GM18517 (cell line): ENCODE measurements around the gene UVRAG.
A peak's percentile ranks its signal among the peaks of the same experiment; 100 is the strongest.

ENCODE experiments used
- ATAC-seq: cut with Tn5 transposase; IDR thresholded peaks from one replicate; pipeline ENCODE4 v1.9.1; 2021; ENCODE audit warnings: mild to moderate bottlenecking, moderate library complexity; ENCODE audit not compliant: unreplicated experiment

Gene UVRAG

DNA sequence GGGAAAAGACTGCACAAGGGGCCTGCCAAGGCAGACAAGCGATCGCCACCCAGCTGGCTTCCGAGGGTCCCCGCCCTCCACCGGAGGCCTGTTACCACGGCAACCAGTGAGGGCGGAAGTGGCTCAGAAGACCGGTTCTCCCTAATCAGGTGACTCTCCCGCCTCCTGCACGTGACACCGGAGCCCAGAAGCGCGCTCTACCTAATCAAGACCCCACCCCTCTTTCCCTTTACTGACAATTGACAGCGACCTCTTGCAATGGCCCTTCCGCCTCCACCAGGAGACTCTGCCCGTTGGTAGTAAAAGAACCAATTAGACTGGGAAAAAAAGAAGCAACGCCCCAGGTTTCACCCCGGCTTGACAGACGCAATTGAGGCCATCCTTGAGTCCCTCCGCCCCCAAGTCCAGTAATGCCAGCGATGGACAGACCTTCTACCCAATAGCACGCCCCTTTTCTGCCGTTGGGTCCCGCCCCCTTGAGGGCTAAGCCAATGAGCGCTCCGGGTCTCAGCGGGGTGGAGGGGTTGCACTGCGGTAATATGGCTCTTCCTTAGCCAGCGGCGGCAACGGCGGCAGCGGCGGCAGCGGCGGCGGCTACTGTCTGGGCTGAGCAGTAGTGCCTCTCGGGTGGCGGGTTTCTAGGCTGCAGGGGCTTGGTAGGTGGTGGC is at the start of gene UVRAG:
TSS of gene UVRAG (plus strand) at position 534 of the 668 bp plus-strand sequence. CDS start 198 bp downstream, outside the sequence.
- peak; percentile 82 for ATAC-seq

DNA sequence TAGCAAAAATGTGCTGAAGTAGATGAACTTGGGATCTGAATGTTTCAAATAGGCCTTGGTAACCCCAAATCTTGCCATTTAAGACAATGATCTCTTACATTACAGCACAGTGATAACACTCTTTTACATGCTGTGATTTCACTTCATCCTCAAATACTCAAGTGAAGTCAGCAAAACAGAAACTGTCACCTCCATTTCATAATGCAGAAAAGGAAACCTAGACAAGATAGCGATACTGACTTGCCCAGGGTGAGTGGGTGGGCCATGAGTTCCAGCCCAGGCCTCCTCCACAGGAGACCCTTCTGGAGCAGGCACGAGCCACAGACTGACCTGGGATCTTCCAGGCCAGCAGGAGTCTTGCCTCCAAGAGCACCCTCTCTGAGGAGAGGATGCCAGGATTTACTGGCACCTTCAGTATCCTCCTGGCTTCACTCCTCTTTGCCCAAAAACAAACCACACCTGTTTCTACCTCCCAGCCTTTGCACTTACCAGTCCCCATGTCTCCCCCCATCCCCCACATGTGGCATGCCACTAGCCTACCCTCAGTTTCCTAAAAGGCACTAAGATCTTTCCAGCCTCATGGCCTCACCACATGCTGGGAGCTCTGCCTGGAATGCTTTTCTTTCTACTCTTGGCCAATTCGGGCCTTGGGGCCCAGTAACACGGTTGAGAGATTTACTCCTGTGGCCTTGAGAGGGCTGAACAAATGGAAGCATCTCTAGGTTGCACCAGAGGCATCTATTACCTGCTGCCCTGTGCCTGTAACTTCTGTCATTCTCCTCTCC is 48.4 kb upstream of the UVRAG start:
- peak; percentile 37 for ATAC-seq

DNA sequence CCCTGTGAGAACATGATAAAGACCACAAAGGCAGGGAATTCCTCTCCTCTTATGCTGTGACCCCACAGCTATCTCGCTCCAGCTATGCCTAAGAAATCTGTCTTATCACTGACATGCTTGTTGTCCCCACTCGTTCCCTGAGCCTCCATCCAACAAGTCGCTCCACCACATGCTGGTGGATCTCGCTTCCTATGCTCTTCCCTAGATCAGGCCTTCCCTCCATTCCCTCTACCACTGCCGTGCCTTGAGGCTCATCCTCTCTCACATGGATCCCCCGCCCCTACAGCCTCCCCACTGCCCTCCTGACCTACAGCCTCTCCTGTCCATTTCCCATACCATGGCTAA is 47.8 kb upstream of the UVRAG start:
- no peak for ATAC-seq

DNA sequence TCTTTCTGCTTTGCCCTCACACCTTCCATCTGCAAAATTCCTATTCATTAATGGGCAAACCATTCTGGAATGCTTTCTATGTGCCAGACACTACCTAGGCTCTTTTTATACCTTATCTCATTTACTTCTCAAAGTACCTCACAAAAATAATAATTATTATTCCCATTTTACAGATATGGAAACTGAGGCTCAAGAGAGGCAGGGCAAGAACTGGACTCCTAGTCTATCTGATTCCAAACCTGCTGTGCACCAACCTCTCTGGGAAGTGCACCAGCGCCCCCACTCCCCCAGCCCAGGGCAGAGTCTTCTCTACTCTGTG is 47.3 kb upstream of the UVRAG start:
- no peak for ATAC-seq

DNA sequence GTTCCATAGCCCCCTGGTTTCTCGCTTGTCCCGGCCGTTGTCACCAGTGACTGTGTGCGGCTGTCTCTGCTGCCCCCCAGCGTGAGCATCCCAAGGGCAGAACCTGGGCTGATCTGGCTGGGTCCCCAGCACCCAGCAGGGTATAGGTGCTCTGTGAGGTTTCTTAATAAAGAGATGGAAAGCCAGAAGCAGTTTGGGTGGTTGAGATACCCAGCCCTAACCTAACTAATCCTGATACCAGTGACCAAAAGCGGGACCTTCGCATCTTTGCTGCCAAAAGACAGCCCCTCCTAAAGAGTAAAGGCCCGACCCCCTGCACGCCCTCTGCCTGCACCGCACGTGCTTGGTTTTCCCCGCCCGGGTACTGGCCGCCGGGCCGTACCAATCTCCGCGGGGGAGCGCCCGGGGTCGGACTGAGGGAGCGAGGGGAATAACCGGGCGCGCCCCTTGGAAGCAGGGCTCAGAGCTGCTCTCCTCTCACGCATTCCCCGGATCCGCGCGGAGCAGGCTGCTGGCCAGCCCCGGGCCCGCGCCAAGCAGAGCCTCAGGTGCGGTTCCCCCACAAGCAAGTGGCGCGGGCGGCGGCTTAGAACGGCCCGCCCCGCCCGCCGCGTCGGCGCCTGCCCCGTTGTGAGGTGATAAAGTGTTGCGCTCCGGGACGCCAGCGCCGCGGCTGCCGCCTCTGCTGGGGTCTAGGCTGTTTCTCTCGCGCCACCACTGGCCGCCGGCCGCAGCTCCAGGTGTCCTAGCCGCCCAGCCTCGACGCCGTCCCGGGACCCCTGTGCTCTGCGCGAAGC is 46.7 kb upstream of the UVRAG start, which contains the start of gene DGAT2:
TSS of gene DGAT2 (plus strand) at position 667 of the 797 bp plus-strand sequence. CDS start 214 bp downstream, outside the sequence.
- ATAC-seq: peak; percentile 62

DNA sequence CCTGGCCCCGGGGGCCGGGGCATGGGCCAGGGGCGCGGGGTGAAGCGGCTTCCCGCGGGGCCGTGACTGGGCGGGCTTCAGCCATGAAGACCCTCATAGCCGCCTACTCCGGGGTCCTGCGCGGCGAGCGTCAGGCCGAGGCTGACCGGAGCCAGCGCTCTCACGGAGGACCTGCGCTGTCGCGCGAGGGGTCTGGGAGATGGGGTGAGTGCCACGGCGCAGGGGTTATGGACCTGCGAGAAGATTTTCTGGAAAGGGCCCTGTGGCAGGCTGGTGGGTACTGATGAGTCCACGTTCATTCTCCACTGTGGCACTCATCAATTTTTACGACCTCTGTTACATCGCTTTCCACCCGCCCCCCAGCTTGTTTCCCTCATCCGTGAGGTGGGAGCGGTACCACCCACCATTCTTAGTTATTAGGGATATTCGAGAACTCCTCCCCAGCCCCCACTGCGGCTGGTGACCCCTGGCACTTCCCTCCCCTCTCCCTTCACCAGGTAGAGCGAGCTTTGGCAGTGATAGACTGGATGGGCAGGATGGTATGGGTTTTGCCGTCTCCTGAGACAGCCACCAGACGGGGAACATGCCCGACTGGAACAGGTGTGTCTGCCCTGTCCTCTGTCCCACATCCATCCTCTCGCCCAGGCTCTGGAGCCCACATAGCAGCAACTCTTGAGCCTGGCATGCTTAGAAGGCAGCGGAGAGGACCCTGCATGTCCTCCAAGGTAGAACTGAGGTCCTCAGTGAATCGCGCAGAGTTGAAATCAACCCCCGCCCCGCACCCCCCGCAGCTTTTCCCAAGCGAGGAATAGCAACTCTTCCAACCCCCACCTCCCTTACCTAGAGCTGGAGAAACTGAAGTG is 45.9 kb upstream of the UVRAG start:
- no peak for ATAC-seq

DNA sequence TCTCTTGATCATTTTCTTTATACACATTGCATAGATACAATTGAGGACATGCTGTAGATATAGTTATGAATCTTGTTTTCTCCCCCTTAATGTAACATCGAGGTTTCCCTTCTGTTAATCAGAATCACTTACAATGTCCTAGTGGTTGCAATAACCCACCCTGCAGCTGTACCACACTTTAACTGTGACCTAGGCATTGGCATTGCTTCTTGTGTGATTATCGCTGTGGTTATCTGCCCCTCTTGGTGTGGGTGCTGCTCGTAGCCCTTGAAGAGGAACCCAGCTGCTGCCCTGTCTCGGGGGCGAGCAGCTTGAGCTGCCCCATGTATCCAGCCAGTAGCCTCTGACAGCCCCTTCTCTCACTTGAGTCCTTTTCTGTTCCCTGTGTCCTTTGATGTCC is 44.9 kb upstream of the UVRAG start:
- ATAC-seq: no peak

DNA sequence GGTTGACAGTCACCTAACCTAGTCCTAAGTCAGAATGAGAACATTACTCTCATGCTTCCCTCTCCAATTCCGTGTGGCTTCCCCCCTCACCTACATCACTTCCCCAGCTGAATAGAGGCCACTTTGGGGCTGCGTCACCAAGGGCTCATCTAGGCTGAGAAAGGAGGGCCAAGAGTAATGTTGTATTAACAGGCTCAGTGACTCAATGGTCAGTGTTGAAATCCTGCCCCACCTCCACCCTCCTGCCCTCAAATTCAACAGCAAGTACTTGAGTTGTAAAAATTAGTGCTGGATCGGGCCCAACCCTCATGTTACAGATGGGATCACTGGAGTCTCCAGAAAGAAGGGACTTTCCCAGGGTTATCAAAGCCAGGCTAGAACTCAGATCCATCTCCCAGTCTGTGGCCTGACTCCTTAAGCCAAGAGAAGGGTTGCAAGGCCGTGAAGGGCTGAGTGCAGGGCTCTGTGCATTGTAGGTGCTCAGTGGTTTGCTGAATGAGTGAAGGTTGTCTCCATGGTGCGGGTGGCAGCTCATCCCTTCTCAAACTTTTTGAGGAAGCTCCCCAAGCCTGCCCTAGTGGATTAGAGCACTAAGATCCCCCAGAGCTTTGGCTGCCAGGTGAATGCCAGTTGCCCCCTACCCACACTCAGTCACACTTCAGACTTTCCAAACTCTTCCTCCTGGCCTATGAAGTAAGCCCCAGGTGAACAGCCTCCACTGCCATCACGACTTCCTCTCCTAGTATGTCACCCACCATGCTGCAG is 43.2 kb upstream of the UVRAG start:
- no peak for ATAC-seq

DNA sequence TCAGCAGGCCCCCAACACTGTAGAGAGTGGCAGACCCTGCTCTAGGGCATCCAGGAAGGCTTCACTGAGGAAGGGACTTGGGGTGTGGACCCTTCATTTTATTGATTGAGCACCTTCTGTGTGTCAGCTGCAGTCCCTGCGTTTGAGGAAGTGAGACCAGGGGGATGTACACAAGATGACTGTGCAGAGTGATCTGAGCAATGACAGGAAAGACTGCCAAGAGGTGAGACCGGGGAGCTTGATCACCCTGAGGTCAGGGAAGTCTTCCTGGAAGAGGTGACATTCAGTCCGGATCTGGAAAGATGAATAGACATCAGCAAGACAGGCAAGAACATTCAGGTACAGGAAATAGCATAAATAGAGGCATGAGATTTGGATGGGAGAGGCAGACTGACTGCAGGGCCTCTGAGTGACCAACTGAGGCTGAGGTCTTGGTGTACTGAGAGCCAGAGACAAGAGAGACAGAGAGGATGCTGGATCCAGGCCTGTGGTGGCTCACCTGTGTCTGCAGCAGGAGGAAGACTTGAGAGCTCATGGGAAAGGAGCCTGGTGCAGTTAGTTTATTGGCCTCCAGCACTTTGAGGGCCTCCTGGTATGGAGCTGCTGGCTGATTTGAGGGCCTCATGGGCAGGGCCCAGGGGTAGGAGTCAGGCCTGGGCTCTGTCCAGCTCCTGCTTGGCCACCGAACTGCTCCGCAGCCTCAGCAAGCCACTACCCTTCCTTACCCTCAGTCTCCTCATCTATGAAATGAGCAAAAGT is 41.2 kb upstream of the UVRAG start:
- ATAC-seq: peak; percentile 81

DNA sequence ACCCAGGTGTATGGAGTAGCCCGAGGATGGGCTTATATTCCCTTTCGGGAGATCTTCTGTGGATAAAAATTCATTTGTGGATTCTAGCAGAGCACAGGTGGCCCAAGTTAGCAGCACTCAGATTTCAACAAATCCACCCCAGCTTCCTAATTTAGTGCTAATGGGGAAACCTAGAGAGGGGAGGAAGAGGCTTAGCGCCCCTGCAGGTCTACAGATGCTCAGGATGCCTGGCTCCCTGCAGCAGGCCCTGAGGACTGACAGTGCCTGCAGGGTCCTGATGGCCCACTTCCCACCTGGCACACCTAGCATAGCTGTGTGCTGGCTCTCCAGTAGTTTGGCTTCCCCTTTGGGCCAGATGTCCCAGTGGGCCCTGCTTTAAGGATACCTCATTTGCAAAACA is 40.0 kb upstream of the UVRAG start:
- no peak for ATAC-seq

DNA sequence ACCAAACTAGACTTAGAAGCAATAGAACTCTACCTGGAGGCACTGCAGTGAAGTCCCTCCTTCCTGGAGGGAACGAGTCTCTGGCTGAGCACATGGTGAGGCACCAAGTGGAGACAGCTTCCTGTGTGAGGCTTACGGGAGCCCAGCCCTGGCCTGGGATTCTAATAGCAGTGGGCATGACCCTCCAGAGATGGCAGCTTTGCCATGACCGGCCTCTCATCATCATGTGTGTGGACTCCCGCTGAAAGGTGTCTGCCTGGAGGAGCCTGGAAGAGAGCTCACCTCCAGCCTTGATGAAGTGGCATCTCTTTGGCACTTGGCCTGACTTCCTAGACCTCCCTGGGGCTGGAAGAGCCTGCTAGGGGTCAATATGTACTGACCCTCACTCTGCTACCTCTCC is 38.5 kb upstream of the UVRAG start:
- no peak for ATAC-seq

DNA sequence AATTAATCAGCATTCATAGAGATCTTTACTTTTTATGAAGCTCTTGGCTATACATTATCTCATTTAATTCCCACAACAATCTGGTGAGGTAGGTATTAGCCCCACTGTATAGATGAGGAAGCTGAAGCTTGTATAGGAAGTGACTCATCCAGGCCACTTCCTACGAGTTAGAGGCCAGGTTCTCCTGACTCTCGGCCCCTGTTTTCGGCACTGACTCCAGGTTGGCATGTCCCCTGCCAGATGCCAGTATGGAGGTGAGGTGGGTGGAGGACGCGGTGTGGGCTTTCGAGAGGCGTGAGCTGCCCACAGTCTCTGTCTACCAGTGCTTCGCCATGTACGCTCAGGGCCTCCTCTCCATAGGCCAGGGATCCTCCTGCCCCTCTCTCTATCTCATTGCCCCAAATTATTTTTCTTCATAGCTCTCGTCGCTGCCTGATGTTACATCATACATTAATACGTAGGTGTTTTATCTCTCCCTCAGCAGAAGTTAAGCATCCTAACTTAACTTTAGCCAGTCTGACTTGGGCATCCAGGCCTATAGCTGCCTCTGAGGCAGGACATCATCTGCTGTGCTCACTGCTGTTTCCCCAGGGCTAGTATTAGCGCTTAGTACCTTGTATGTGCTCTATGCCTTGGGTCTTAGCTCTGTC is 37.4 kb upstream of the UVRAG start:
- ATAC-seq: no peak

DNA sequence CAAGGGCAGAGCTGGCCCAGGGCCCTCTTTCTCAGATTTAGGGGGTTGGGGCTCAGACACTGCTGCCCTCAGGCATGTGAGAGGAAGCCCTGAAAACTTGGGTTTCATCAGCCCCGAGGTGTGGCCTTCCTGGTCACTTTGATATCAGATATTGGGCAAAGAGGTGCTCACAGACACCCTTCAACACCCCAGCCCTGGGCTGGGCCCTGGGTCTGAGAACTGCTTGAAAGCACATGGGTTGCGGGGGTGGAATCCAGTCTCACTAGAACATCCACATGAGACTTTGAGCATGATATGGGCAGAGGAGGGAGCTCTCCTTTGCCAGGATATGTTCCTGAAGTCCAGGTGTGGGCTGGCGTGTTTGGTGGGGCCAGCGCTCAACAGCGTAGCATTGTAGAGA is 36.0 kb upstream of the UVRAG start:
- ATAC-seq: no peak

DNA sequence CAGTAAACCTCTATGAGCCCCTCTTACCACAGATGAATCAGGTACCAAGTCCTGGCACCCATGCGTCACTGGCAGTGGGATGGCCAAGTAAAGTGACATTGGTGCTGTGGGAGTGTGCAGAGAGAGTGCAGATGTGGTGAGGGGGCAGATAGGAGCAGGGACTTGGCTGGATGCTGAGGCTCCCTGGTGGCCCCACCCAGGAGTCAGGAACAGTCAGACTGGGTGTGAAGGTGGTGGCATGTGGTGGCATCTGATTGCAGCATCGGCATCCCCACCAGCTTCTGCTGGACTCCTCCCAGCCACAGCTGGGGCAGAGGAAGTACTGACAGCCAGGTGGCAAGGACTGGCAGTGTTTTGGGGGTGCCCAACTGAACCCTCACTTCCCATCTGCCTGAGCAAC is 35.0 kb upstream of the UVRAG start:
- no peak for ATAC-seq

DNA sequence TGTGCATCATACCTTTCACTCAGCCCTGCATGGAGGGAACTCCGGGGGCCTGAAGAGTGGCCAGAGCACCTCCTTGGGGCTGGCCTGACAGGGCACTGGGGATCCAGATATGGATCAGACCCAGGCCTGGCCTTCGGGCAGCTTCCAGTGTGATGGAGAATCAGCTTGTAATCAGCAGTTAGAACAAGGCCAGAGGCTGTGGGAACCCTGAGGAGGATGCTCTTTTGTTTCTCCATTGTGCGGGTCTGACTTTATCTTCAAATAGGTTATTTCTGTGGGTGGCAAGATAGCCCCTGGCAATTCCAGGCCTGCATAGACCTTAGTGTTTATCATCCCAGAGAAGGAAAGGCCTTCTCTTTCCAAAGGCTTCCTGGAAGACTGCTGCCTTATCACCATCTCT is 34.1 kb upstream of the UVRAG start:
- ATAC-seq: no peak

DNA sequence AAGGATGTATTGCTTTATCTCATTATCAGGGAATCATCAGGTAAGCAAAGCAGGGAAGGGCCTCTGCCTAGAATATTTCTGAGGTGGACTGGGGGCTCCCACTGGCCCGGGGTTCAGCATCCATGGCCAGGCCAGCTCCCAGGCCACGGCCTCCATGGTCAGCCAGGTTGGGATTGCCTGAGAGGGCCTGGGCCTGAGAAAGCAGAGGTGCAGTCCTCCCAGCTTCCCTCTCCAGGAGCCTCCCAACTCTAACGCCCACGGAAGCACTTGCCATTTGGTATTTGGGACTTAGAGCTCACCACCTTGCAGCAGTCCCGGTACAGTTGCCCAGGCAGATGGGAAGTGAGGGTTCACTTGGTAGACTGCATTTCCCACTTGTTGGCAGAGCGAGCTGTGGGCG is 33.7 kb upstream of the UVRAG start:
- ATAC-seq: no peak

DNA sequence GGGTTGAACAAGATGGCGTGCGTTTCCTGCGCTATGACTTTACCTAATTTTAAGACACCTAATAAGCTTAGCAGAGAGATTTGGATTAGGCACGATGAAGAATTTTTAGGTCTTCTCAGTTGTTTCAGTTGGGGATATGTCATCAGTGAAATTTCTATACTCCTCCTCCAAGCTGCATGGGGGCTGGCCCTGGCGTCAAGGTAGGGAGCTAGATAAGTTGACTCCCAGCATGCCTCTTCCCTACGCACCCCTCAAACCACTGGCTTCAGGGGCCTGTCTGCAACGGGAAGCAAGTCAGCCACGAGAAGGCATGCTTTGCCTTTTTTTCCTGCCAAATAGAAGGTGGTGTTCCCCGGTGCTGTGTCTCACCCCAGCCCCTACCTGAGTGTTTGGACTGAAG is 33.2 kb upstream of the UVRAG start:
- ATAC-seq: no peak

DNA sequence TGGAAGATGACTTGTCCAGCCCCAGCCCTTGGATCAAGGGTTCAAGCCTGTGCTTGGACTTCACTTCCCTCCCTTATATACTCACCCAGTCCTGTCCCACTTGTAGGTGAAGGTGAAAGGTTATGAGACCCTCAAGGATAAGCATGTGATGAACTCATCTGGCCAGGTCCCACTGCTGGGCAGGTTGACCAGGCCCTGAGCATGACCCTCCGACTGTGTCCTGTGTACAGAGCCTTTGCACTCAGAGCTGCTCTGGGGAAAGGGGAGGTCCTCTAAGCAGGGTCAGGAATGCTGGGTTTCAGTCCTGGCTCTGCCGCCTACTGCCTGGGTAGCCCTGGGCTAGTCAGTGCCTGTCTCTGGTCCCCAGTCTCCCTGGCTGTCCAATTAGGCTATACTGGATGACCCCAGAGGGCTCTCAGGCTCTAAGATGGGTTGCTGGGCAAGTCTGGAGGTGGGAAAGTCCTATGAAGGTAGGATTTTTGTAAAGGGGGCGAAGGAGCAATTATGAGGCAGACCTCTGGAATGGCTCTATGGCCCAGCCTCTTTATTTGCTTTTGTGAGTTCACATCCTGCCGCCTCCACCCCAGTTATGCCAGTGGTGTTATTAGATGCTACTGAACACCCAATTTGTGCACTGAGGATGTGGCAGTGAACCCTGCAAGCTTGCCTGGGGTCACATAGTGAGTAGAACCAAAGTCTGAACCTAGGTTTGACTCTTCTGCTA is 32.3 kb upstream of the UVRAG start:
- ATAC-seq: no peak
